NCI-H2081 treated with DMSO at 0.1 percent for 48 hours (cell line): ENCODE data around the gene ADAT3.
"Not testable (repeated sequence)": the region's sequence is repeated elsewhere in the genome, so short reads cannot be mapped to it uniquely, and the experiment has no call there.

Experiments used
- DNase-seq: peaks from one replicate; lab custom pipeline; 2025; lab: John Stamatoyannopoulos, UW

Gene ADAT3

GRCh38 chr19:1866693-1867348 lies 38.4 kb upstream of the ADAT3 start:
- no peak for DNase-seq

GRCh38 chr19:1867349-1867724 lies 37.9 kb upstream of the ADAT3 start:
- DNase-seq = no peak

- no peak for DNase-seq
These were observed 36.2 kb upstream of the ADAT3 start for GRCh38 chr19:1868971-1869370.

- no peak for DNase-seq
These were observed 34.0 kb upstream of the ADAT3 start for GRCh38 chr19:1871140-1871597.

- DNase-seq = no peak
These were observed 33.6 kb upstream of the ADAT3 start for GRCh38 chr19:1871630-1872029.

- no peak for DNase-seq
These were observed 32.2 kb upstream of the ADAT3 start for GRCh38 chr19:1872807-1873523.

GRCh38 chr19:1873524-1874473 lies 31.4 kb upstream of the ADAT3 start:
- DNase-seq = no peak

GRCh38 chr19:1874554-1875185 lies 30.5 kb upstream of the ADAT3 start:
- DNase-seq = peak; percentile 6

GRCh38 chr19:1875265-1875645 lies 29.9 kb upstream of the ADAT3 start:
- not testable (repeated sequence) for DNase-seq

GRCh38 chr19:1875646-1876495 lies 29.3 kb upstream of the ADAT3 start:
- peak; percentile 22 for DNase-seq

- DNase-seq = not testable (repeated sequence)
These were observed 28.5 kb upstream of the ADAT3 start for GRCh38 chr19:1876496-1877279.

GRCh38 chr19:1877280-1877660 lies 27.9 kb upstream of the ADAT3 start:
- DNase-seq = not testable (repeated sequence)

- DNase-seq = not testable (repeated sequence)
These were observed 26.6 kb upstream of the ADAT3 start for GRCh38 chr19:1878583-1878982.

GRCh38 chr19:1879982-1880381 lies 25.2 kb upstream of the ADAT3 start:
- DNase-seq = not testable (repeated sequence)

- no peak for DNase-seq
These were observed 24.4 kb upstream of the ADAT3 start for GRCh38 chr19:1880611-1881392.

GRCh38 chr19:1881393-1882088 lies 23.7 kb upstream of the ADAT3 start:
- not testable (repeated sequence) for DNase-seq

GRCh38 chr19:1882089-1882785 lies 23.0 kb upstream of the ADAT3 start:
- DNase-seq = no peak
